Peyer's patch (tissue), 4 donors: ENCODE results near the gene EIF2AK2.

Experiments
- CTCF ChIP-seq, 6 experiments: fragments of 450-650 bp in 4 of 6; fragments of 200-600 bp in 2 of 6; sonication (generic) in 1 of 6; IDR thresholded peaks; one replicate each; pipeline ENCODE4 v1.5.1; 2017 to 2019; ENCODE audit warnings: antibody characterized with exemption in 6 of 6, mild to moderate bottlenecking in 3 of 6, moderate library complexity in 1 of 6
- POLR2A ChIP-seq, 2 donors: fragments of 450-650 bp; IDR thresholded peaks; one replicate each; pipeline ENCODE4 v1.5.1; 2017; ENCODE audit warnings: antibody characterized with exemption in 2 of 2, mild to moderate bottlenecking in 2 of 2, moderate library complexity in 2 of 2

GRCh38 chr2:37143974-37144373, 12.8 kb downstream of the EIF2AK2 start:
- TF ChIP-seq CTCF (IDR thresholded peaks at IDR 0.05) (no peak), POLR2A (IDR thresholded peaks at IDR 0.05) (no peak)
